Progenitor cell of endocrine pancreas (in vitro differentiated cells): Measurements from ENCODE around the gene PLEKHG7. TPM values are rescaled to one million over a fixed set of nuclear protein-coding genes. Genes with fewer than 3 reads are reported as not detected.
"Not testable (repeated sequence)": the region's sequence is repeated elsewhere in the genome, so short reads cannot be mapped to it uniquely, and the experiment has no call there.

Experiments used
- DNase-seq: peaks from one replicate; pipeline ENCODE4 v3.0.0; 2021; ENCODE audit warnings: low spot score; ENCODE audit not compliant: unreplicated experiment
- H3K27ac Mint-ChIP-seq: 2 replicates; pipeline ENCODE4 v1.8.0; 2021; ENCODE audit warnings: mild to moderate bottlenecking, moderate library complexity, mixed read lengths
- H3K27me3 Mint-ChIP-seq: 2 replicates; pipeline ENCODE4 v1.8.0; 2021; ENCODE audit warnings: mixed read lengths
- H3K36me3 Mint-ChIP-seq: 2 replicates; pipeline ENCODE4 v1.8.0; 2022; ENCODE audit warnings: mixed read lengths; ENCODE audit not compliant: insufficient read depth
- H3K4me1 Mint-ChIP-seq: 2 replicates; pipeline ENCODE4 v1.8.0; 2021; ENCODE audit warnings: low read depth, mixed read lengths
- H3K4me3 Mint-ChIP-seq: 2 replicates; pipeline ENCODE4 v1.8.0; 2021; ENCODE audit warnings: low read depth, mild to moderate bottlenecking, moderate library complexity, mixed read lengths
- H3K9me3 Mint-ChIP-seq: 2 replicates; pipeline ENCODE4 v1.8.0; 2021; ENCODE audit warnings: low read depth, mixed read lengths
- CTCF ChIP-seq: fragments of 200-600 bp; sonication (generic); IDR thresholded peaks from one replicate; pipeline ENCODE4 v1.5.0; 2021; ENCODE audit warnings: antibody characterized with exemption, mild to moderate bottlenecking; ENCODE audit not compliant: unreplicated experiment
- total RNA-seq: library from RNA; stranded (reverse); gene quantifications from 2 replicates; pipeline ENCODE4 v1.2.1, GENCODE V29; 2021

Gene PLEKHG7
- total RNA-seq, 1 donor from 2014 or later: 0.65 TPM

- DNase-seq: no peak
- Mint-ChIP-seq H3K4me3 (no peak overlapping the region), H3K27me3 (no peaks in the 10 kb centered on the region), H3K9me3 (peaks cover 8% of the 10 kb centered on the region), H3K4me1 (peaks cover 2% of the 10 kb centered on the region), H3K36me3 (peaks cover 11% of the 10 kb centered on the region), H3K27ac (no peak overlapping the region)
- TF ChIP-seq CTCF: no peak
Measured at GRCh38 chr12:92786045-92786444, 83.3 kb downstream of the PLEKHG7 start.

- not testable (repeated sequence) for H3K27ac Mint-ChIP-seq, H3K4me1 Mint-ChIP-seq, H3K4me3 Mint-ChIP-seq, DNase-seq, H3K27me3 Mint-ChIP-seq
- peaks cover 24% of the 10 kb centered on the region for H3K9me3 Mint-ChIP-seq
- H3K36me3 Mint-ChIP-seq: peaks cover 33% of the 10 kb centered on the region
Measured at GRCh38 chr12:92794356-92794755, 91.6 kb downstream of the PLEKHG7 start.

GRCh38 chr12:92794814-92795213 lies 92.0 kb downstream of the PLEKHG7 start:
- no peaks in the 10 kb centered on the region for H3K4me1 Mint-ChIP-seq
- H3K9me3 Mint-ChIP-seq: peaks cover 23% of the 10 kb centered on the region
- no peak overlapping the region for H3K4me3 Mint-ChIP-seq
- no peaks in the 10 kb centered on the region for H3K27me3 Mint-ChIP-seq
- TF ChIP-seq CTCF: no peak
- no peak overlapping the region for H3K27ac Mint-ChIP-seq
- peaks cover 33% of the 10 kb centered on the region for H3K36me3 Mint-ChIP-seq
- no peak for DNase-seq

DNA sequence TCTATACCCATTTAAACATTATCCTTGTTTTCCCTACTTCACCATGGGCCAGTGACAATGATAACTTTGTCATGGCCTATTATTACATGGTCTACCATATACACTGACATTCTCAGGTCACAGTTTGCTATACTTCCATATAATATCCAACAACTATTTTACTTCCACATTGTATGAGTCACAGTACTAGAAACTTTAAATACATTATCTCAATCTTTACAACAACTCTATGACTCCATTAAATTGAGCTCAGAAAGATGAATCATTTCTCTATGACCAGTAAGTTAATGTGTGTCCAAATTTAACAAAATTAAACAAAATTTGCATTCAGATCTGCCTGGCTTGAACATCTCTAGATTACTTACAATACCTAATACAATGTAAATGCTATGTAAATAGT lies 93.9 kb downstream of the PLEKHG7 start:
- H3K36me3 Mint-ChIP-seq: peaks cover 24% of the 10 kb centered on the region
- no peak for DNase-seq
- H3K9me3 Mint-ChIP-seq: peaks cover 14% of the 10 kb centered on the region
- H3K27ac Mint-ChIP-seq: no peak overlapping the region
- no peak for TF ChIP-seq CTCF
- no peaks in the 10 kb centered on the region for H3K4me1 Mint-ChIP-seq
- H3K4me3 Mint-ChIP-seq: no peak overlapping the region
- H3K27me3 Mint-ChIP-seq: no peaks in the 10 kb centered on the region

GRCh38 chr12:92802906-92803305 lies 100.1 kb downstream of the PLEKHG7 start:
- Mint-ChIP-seq H3K4me1 (no peaks in the 10 kb centered on the region), H3K9me3 (no peaks in the 10 kb centered on the region), H3K36me3 (peaks cover 25% of the 10 kb centered on the region), H3K27ac (no peak overlapping the region), H3K4me3 (no peak overlapping the region), H3K27me3 (no peaks in the 10 kb centered on the region)
- TF ChIP-seq CTCF: no peak
- no peak for DNase-seq

GRCh38 chr12:92803903-92804302 lies 101.1 kb downstream of the PLEKHG7 start:
- Mint-ChIP-seq H3K4me1 (no peaks in the 10 kb centered on the region), H3K4me3 (no peak overlapping the region), H3K27me3 (no peaks in the 10 kb centered on the region), H3K9me3 (no peaks in the 10 kb centered on the region), H3K36me3 (peaks cover 28% of the 10 kb centered on the region), H3K27ac (no peak overlapping the region)
- DNase-seq: no peak
- TF ChIP-seq CTCF: no peak
